ENCODE data around the gene SERPINE2.

SERPINE2 gene

DNA sequence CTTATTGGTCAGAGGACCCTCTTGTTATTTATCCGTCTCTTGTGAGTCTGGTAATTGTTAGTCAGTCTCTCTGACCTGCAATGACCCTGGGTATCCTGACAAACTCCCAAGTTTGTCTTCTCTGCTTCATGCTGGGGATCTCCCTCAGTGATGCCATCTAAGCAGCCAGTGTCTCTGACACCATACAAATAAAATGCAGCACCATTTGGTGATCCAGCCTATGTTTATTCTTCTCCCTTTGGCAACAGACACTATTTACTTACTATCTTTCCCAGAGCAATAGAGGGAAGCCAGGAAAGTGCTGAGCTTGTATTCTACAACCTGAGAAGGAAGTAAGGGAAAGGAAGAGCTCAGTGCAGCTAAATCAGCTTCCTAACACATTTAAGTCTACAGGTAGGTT lies 15.9 kb downstream of the SERPINE2 start:
- Histone ChIP-seq H3K4me3 (ENCODE audit: low read depth, low read length) (no peak overlapping the region), H3K27ac (no peak overlapping the region), H3K36me3 (replicated peaks) (no peaks in the 10 kb centered on the region), H3K27me3 (replicated peaks) (no peaks in the 10 kb centered on the region)
- DNase-seq, result peak; percentile 47
- TF ChIP-seq, protein P1, sequence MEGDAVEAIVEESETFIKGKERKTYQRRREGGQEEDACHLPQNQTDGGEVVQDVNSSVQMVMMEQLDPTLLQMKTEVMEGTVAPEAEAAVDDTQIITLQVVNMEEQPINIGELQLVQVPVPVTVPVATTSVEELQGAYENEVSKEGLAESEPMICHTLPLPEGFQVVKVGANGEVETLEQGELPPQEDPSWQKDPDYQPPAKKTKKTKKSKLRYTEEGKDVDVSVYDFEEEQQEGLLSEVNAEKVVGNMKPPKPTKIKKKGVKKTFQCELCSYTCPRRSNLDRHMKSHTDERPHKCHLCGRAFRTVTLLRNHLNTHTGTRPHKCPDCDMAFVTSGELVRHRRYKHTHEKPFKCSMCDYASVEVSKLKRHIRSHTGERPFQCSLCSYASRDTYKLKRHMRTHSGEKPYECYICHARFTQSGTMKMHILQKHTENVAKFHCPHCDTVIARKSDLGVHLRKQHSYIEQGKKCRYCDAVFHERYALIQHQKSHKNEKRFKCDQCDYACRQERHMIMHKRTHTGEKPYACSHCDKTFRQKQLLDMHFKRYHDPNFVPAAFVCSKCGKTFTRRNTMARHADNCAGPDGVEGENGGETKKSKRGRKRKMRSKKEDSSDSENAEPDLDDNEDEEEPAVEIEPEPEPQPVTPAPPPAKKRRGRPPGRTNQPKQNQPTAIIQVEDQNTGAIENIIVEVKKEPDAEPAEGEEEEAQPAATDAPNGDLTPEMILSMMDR (IDR thresholded peaks at IDR 0.05; ENCODE audit: low read depth, low read length, missing control alignments), result no peak
- in situ Hi-C loops (cut with HindIII; ENCODE audit: low pct_ligation_motif_present, low sequenced_read_pairs), result no loop called here

DNA sequence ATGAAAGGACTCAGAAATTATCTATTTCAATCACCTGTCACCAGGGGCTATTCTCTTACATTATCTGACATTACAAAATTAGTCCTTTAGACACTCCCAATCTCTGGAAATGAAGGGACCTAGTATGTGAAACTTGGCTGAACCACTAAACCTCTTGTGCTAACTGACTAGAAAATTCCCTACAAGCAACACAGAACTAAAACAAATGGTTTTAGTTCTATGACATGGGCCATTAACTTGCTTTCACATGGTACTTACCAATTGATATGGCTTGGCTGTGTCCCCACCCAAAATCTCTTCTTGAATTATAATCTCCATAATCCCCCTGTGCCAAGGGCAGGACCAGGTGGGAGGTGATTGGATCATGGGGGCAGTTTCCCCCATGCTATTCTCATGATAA lies 16.6 kb downstream of the SERPINE2 start:
- TF ChIP-seq, protein P1 (IDR thresholded peaks at IDR 0.05; ENCODE audit: low read depth, low read length, missing control alignments), result no peak
- Histone ChIP-seq H3K4me3 (ENCODE audit: low read depth, low read length) (no peak overlapping the region), H3K27me3 (replicated peaks) (no peaks in the 10 kb centered on the region), H3K36me3 (replicated peaks) (no peaks in the 10 kb centered on the region), H3K27ac (no peak overlapping the region)
- DNase-seq, result no peak
- in situ Hi-C loops (cut with HindIII; ENCODE audit: low pct_ligation_motif_present, low sequenced_read_pairs), result no loop called here

DNA sequence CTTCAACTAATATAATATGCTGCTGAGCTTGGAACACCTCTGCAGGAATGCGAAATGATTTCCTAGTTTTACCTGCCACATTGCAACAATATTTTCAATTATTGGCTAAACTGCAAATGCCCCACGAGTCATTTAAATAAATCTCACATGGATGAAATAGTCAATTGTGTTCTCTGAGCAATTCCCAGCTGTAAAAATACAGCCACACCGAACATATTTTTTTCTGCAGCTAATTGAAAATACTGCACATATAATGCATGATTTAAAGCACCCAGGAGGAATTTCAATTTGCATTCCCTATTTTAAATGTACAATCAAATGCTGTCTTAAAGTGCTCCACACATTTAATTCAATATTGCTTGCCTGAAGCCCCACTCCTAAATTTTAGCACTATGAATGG lies 18.6 kb downstream of the SERPINE2 start:
- no peak for DNase-seq
- Histone ChIP-seq H3K36me3 (replicated peaks) (no peaks in the 10 kb centered on the region), H3K27ac (no peak overlapping the region), H3K4me3 (ENCODE audit: low read depth, low read length) (no peak overlapping the region), H3K27me3 (replicated peaks) (no peaks in the 10 kb centered on the region)
- TF ChIP-seq, protein P1 (IDR thresholded peaks at IDR 0.05; ENCODE audit: low read depth, low read length, missing control alignments), result no peak
- in situ Hi-C loops (cut with HindIII; ENCODE audit: low pct_ligation_motif_present, low sequenced_read_pairs), result no loop called here

DNA sequence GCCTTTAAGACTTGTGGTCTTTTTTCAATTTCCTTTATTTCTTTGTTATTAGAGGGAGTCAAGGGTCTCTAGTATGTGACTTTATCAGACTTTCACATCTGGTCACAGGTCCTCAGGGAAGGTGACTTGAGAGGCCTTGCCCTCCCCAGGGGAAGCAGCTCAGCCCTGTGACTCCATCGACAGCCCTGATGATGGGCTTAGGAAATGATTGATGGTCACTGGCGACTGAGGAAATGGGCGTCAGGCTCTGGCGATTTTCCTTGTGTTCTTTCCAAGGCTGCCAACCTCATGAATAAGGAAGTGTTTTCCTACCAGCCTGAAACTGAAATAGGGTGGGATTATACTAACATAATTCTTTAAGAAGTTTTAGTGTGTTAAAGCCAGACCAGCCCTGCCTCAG lies 21.1 kb downstream of the SERPINE2 start:
- no peak for DNase-seq
- Histone ChIP-seq H3K4me3 (ENCODE audit: low read depth, low read length) (no peak overlapping the region), H3K27me3 (replicated peaks) (no peaks in the 10 kb centered on the region), H3K36me3 (replicated peaks) (no peaks in the 10 kb centered on the region), H3K27ac (no peak overlapping the region)
- TF ChIP-seq, protein P1 (IDR thresholded peaks at IDR 0.05; ENCODE audit: low read depth, low read length, missing control alignments), result no peak
- in situ Hi-C loops (cut with HindIII; ENCODE audit: low pct_ligation_motif_present, low sequenced_read_pairs), result no loop called here

DNA sequence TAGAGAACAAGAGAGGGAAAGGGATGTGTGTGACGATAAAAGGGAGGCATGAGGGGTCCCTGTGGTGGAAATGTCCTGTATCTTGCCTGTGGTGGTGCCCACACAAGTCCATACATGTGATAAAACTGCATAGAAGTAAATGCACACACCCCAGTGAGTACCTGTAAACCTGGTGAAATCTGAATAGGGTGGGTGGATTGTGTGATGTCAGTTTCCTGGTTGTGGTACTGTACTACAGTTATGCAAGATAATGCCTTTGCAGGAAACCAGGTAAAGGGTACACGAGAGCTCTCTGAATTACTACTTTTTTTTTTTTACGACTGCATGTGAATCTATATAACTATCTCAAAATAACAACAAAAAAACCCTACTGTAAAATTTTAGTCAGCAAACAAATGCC lies 22.1 kb downstream of the SERPINE2 start:
- H3K4me3 ChIP-seq (ENCODE audit: low read depth, low read length), result no peak overlapping the region
- TF ChIP-seq, protein P1 (IDR thresholded peaks at IDR 0.05; ENCODE audit: low read depth, low read length, missing control alignments), result no peak
- no peaks in the 10 kb centered on the region for H3K27me3 ChIP-seq (replicated peaks)
- in situ Hi-C loops (cut with HindIII; ENCODE audit: low pct_ligation_motif_present, low sequenced_read_pairs), result no loop called here
- no peak overlapping the region for H3K27ac ChIP-seq
- DNase-seq, result no peak
- no peaks in the 10 kb centered on the region for H3K36me3 ChIP-seq (replicated peaks)

DNA sequence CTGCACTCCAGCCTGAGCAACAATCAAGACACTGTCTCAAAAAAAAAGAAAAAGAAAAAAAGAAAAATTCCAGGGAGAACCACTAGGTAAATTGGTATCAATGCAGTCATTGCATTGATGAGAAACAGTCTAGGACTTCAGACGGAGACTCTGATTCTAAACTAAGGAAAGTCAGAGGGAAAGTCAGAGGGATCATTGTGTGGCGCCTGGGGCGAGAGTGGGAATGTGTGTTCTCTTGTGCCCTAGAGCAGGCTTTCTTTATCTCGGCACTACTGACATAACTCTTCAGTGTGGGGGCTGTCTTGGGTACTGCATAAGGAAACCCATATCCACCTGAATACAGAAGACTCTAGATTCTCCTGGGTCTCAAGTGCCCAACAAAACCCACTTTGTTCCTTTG lies 24.8 kb downstream of the SERPINE2 start:
- TF ChIP-seq, protein P1 (IDR thresholded peaks at IDR 0.05; ENCODE audit: low read depth, low read length, missing control alignments), result no peak
- H3K27me3 ChIP-seq (replicated peaks), result no peaks in the 10 kb centered on the region
- H3K36me3 ChIP-seq (replicated peaks), result no peaks in the 10 kb centered on the region
- H3K27ac ChIP-seq, result no peak overlapping the region
- in situ Hi-C loops (cut with HindIII; ENCODE audit: low pct_ligation_motif_present, low sequenced_read_pairs), result no loop called here
- no peak overlapping the region for H3K4me3 ChIP-seq (ENCODE audit: low read depth, low read length)
- no peak for DNase-seq
